Keratinocyte (primary cell): Measurements from ENCODE around the gene XCL1. TPM values are rescaled to one million over a fixed set of nuclear protein-coding genes. Genes with fewer than 3 reads are reported as not detected.

Experiments
- DNase-seq: peaks from one replicate; pipeline ENCODE4 v3.0.0-alpha.2; 2011; ENCODE audit warnings: low read depth, missing footprints, low spot score
- FAIRE-seq: peaks from 2 replicates; lab custom pipeline; 2011; peaks lifted over from hg19 to GRCh38; lab: Jason Lieb, UNC
- H2AFZ ChIP-seq: 2 replicates; pipeline ENCODE4 v1.6.0; 2012; ENCODE audit warnings: low read length, control low read depth, inconsistent platforms; ENCODE audit not compliant: control insufficient read depth
- H3K27ac ChIP-seq: 2 replicates; pipeline ENCODE4 v1.5.1; 2011; ENCODE audit warnings: low read length; ENCODE audit not compliant: control insufficient read depth, insufficient read depth
- H3K27me3 ChIP-seq: 3 replicates; pipeline ENCODE4 v1.6.0; 2011; ENCODE audit warnings: low read length; ENCODE audit not compliant: control insufficient read depth, insufficient read depth; ENCODE audit errors: extremely low read depth
- H3K36me3 ChIP-seq, 2 experiments: 2 replicates in 1 of 2; 3 replicates in 1 of 2; pipeline ENCODE4 v1.5.1; 2011; ENCODE audit warnings: low read length in 2 of 2, mild to moderate bottlenecking in 1 of 2; ENCODE audit not compliant: control insufficient read depth in 2 of 2, insufficient read depth in 2 of 2; ENCODE audit errors: extremely low read depth in 1 of 2
- H3K4me1 ChIP-seq: 3 replicates; pipeline ENCODE4 v1.5.1; 2011; ENCODE audit warnings: low read length; ENCODE audit not compliant: control insufficient read depth, insufficient read depth; ENCODE audit errors: extremely low read depth
- H3K4me2 ChIP-seq: 3 replicates; pipeline ENCODE4 v1.6.0; 2011; ENCODE audit warnings: low read depth, low read length; ENCODE audit not compliant: control insufficient read depth, insufficient read depth; ENCODE audit errors: extremely low read depth
- H3K4me3 ChIP-seq, 3 experiments: fragments of 200-600 bp in 1 of 3; sonication (generic) in 1 of 3; 2 replicates in 2 of 3; 3 replicates in 1 of 3; pipeline ENCODE4 v1.5.1; 2011 to 2016; ENCODE audit warnings: low read length in 3 of 3, mild to moderate bottlenecking in 3 of 3, control low read depth in 2 of 3, inconsistent platforms in 1 of 3, low read depth in 1 of 3, mixed read lengths in 1 of 3, mixed run types in 1 of 3, moderate library complexity in 1 of 3; ENCODE audit not compliant: control insufficient read depth in 2 of 3, insufficient read depth in 2 of 3; ENCODE audit errors: extremely low read depth in 1 of 3
- H3K79me2 ChIP-seq: 2 replicates; pipeline ENCODE4 v1.6.0; 2012; ENCODE audit warnings: low read length; ENCODE audit not compliant: control insufficient read depth, insufficient read depth
- H3K9ac ChIP-seq: 3 replicates; pipeline ENCODE4 v1.6.0; 2011; ENCODE audit warnings: low read length; ENCODE audit not compliant: control insufficient read depth, insufficient read depth; ENCODE audit errors: extremely low read depth
- H3K9me1 ChIP-seq: 3 replicates; pipeline ENCODE4 v1.6.0; 2011; ENCODE audit warnings: low read length; ENCODE audit not compliant: control insufficient read depth, insufficient read depth; ENCODE audit errors: extremely low read depth
- H3K9me3 ChIP-seq: 2 replicates; pipeline ENCODE4 v1.5.1; 2012; ENCODE audit warnings: low read depth, low read length; ENCODE audit not compliant: control insufficient read depth
- H4K20me1 ChIP-seq: 3 replicates; pipeline ENCODE4 v1.6.0; 2011; ENCODE audit warnings: low read length; ENCODE audit not compliant: control insufficient read depth, insufficient read depth; ENCODE audit errors: extremely low read depth
- CTCF ChIP-seq, 3 experiments: IDR thresholded peaks in 1 of 3; conservative IDR thresholded peaks in 1 of 3; optimal IDR thresholded peaks in 1 of 3; 2 replicates in 2 of 3; 3 replicates in 1 of 3; pipeline versions ENCODE3 to v1.5.1; 2011; ENCODE audit warnings: low read length in 3 of 3, mild to moderate bottlenecking in 3 of 3, moderate library complexity in 2 of 3, control low read depth in 1 of 3, inconsistent platforms in 1 of 3; ENCODE audit not compliant: insufficient read depth in 2 of 3; ENCODE audit errors: extremely low read depth in 1 of 3
- EZH2 ChIP-seq: IDR thresholded peaks from one replicate; pipeline ENCODE4 v1.6.1; 2012; ENCODE audit warnings: inconsistent platforms, mild to moderate bottlenecking, low read length, moderate library complexity
- dilution Hi-C: fragments of 300-500 bp; cut with MboI; formaldehyde crosslinking; loops from one replicate; pipeline ENCODE4 v1.7.0; 2020; ENCODE audit warnings: low sequenced_read_pairs; ENCODE audit not compliant: extremely low pct_ligation_motif_present
- polyA plus RNA-seq, 5 experiments: library from polyadenylated mRNA; depleted of rRNA in 3 of 5; stranded (reverse) in 3 of 5; stranded (forward) in 1 of 5; unstranded in 1 of 5; fragments of >200 nt; gene quantifications; 1 replicate in 1 of 5; 2 replicates in 3 of 5; 3 replicates in 1 of 5; pipeline versions ENCODE4 v1.2.1 to v1.2.3, GENCODE V29; 2011 to 2012; ENCODE audit warnings: missing spikeins in 2 of 5, low read depth in 1 of 5, low replicate concordance in 1 of 5

XCL1 gene
- polyA plus RNA-seq, 1 donor (not counting 4 experiments of a cell fraction or from before 2014, with no cell fraction given) = 0.18 TPM

- Histone ChIP-seq H3K27ac (no peak overlapping the region), H3K9me3 (no peaks in the 10 kb centered on the region), H3K4me3 (no peak overlapping the region), H3K79me2 (no peaks in the 10 kb centered on the region), H3K27me3 (no peaks in the 10 kb centered on the region), H3K4me2 (no peak overlapping the region), H4K20me1 (no peaks in the 10 kb centered on the region), H3K9ac (no peak overlapping the region), H2AFZ (no peak overlapping the region), H3K9me1 (no peaks in the 10 kb centered on the region), H3K36me3 (no peaks in the 10 kb centered on the region), H3K4me1 (no peaks in the 10 kb centered on the region)
- no peak for TF ChIP-seq EZH2
- no peak for TF ChIP-seq CTCF (optimal IDR thresholded peaks at IDR 0.05 in 1 of 3, IDR thresholded peaks at IDR 0.05 in 1 of 3, conservative IDR thresholded peaks at IDR 0.05 in 1 of 3; ENCODE audit: extremely low read depth in 1 of 3, insufficient read depth in 2 of 3, low read length in 3 of 3)
- DNase-seq (no peak), FAIRE-seq (no peak)
- dilution Hi-C loops = no loop called here
Measured at GRCh38 chr1:168617974-168618750, 41.8 kb downstream of the XCL1 start.

- no peak for DNase-seq
- TF ChIP-seq EZH2 = no peak
- TF ChIP-seq CTCF (optimal IDR thresholded peaks at IDR 0.05 in 1 of 3, IDR thresholded peaks at IDR 0.05 in 1 of 3, conservative IDR thresholded peaks at IDR 0.05 in 1 of 3; ENCODE audit: extremely low read depth in 1 of 3, insufficient read depth in 2 of 3, low read length in 3 of 3) = no peak
- Histone ChIP-seq H3K9me3 (no peaks in the 10 kb centered on the region), H3K9ac (no peak overlapping the region), H2AFZ (no peak overlapping the region), H3K4me3 (no peak overlapping the region), H3K27me3 (no peaks in the 10 kb centered on the region), H3K4me1 (no peaks in the 10 kb centered on the region), H3K27ac (no peak overlapping the region), H3K36me3 (no peaks in the 10 kb centered on the region), H4K20me1 (no peaks in the 10 kb centered on the region), H3K79me2 (no peaks in the 10 kb centered on the region), H3K9me1 (no peaks in the 10 kb centered on the region), H3K4me2 (no peak overlapping the region)
- no peak for FAIRE-seq
- dilution Hi-C loops = no loop called here
Measured at GRCh38 chr1:168618886-168619285, 42.5 kb downstream of the XCL1 start.
